Activated T-cell treated with anti-CD3 and anti-CD28 coated beads, Interleukin-2, amount 50 U/mL, for 72 hours (primary cell): ENCODE measurements around the gene CA10. TPM values are rescaled to one million over a fixed set of nuclear protein-coding genes. Genes with fewer than 3 reads are reported as not detected.
A peak's percentile ranks its signal among the peaks of the same experiment; 100 is the strongest.

Experiments
- ATAC-seq, 2 donors: fragments of 150-1000 bp; cut with Tn5 transposase; replicated peaks in 1 of 2; 2 replicates each; pipeline ENCODE4 v1.10.0; 2021; ENCODE audit warnings: moderate library complexity in 2 of 2, mild to moderate bottlenecking in 1 of 2
- DNase-seq, 2 donors: peaks; one replicate each; pipeline ENCODE4 v3.0.0; 2021 to 2022; ENCODE audit warnings: mixed read lengths in 1 of 2
- H3K27ac Mint-ChIP-seq: one replicate; pipeline ENCODE4 v1.8.0; 2022; ENCODE audit warnings: mild to moderate bottlenecking, moderate library complexity, mixed read lengths
- H3K27me3 Mint-ChIP-seq: one replicate; pipeline ENCODE4 v1.8.0; 2022; ENCODE audit warnings: low read depth, mixed read lengths
- H3K36me3 Mint-ChIP-seq, 2 donors: one replicate each; pipeline ENCODE4 v1.8.0; 2022; ENCODE audit warnings: mixed read lengths in 2 of 2, mild to moderate bottlenecking in 1 of 2; ENCODE audit not compliant: insufficient read depth in 2 of 2
- H3K4me1 Mint-ChIP-seq: one replicate; pipeline ENCODE4 v1.8.0; 2022; ENCODE audit warnings: low read depth, mixed read lengths
- H3K4me3 Mint-ChIP-seq, 2 donors: one replicate each; pipeline ENCODE4 v1.8.0; 2022; ENCODE audit warnings: mild to moderate bottlenecking in 2 of 2, mixed read lengths in 2 of 2, moderate library complexity in 2 of 2
- H3K9me3 Mint-ChIP-seq, 2 donors: one replicate each; pipeline ENCODE4 v1.8.0; 2022; ENCODE audit warnings: mixed read lengths in 2 of 2
- total RNA-seq, 2 donors: library from RNA; stranded (reverse); gene quantifications; one replicate each; pipeline ENCODE4 v1.2.3, GENCODE V29; 2022

Gene CA10
- total RNA-seq, 2 donors from 2014 or later = not detected

- no peaks in the 10 kb centered on the region for H3K4me1 Mint-ChIP-seq
Observed at GRCh38 chr17:51741458-51741857, 417.1 kb downstream of the CA10 start.

GRCh38 chr17:51740531-51740930 lies 418.0 kb downstream of the CA10 start:
- H3K4me1 Mint-ChIP-seq = no peaks in the 10 kb centered on the region
- no peaks in the 10 kb centered on the region for H3K36me3 Mint-ChIP-seq
- H3K4me3 Mint-ChIP-seq = no peak overlapping the region
- ATAC-seq (no peak), DNase-seq (no peak)
- H3K27me3 Mint-ChIP-seq = no peaks in the 10 kb centered on the region
- H3K27ac Mint-ChIP-seq = no peak overlapping the region
- no peaks in the 10 kb centered on the region for H3K9me3 Mint-ChIP-seq

More at GRCh38 chr17:51741458-51741857, 417.1 kb downstream of the CA10 start:
- Mint-ChIP-seq H3K36me3 (no peaks in the 10 kb centered on the region), H3K27ac (no peak overlapping the region), H3K27me3 (no peaks in the 10 kb centered on the region), H3K9me3 (no peaks in the 10 kb centered on the region), H3K4me3 (no peak overlapping the region)
- DNase-seq (no peak), ATAC-seq (no peak)

GRCh38 chr17:51739245-51739886 lies 419.1 kb downstream of the CA10 start:
- DNase-seq (no peak), ATAC-seq (no peak)
- Mint-ChIP-seq H3K36me3 (no peaks in the 10 kb centered on the region), H3K27ac (no peak overlapping the region), H3K4me1 (no peaks in the 10 kb centered on the region), H3K27me3 (no peaks in the 10 kb centered on the region), H3K4me3 (no peak overlapping the region), H3K9me3 (no peaks in the 10 kb centered on the region)

- no peak for ATAC-seq
- H3K36me3 Mint-ChIP-seq = no peaks in the 10 kb centered on the region
- no peak overlapping the region for H3K4me3 Mint-ChIP-seq
- no peak overlapping the region for H3K27ac Mint-ChIP-seq
- H3K9me3 Mint-ChIP-seq = no peaks in the 10 kb centered on the region
- H3K27me3 Mint-ChIP-seq = no peaks in the 10 kb centered on the region
- H3K4me1 Mint-ChIP-seq = no peaks in the 10 kb centered on the region
- DNase-seq = no peak
Observed at GRCh38 chr17:51736356-51736755, 422.2 kb downstream of the CA10 start.

GRCh38 chr17:51734976-51735375 lies 423.5 kb downstream of the CA10 start:
- ATAC-seq = no peak
- H3K27ac Mint-ChIP-seq = no peak overlapping the region
- H3K27me3 Mint-ChIP-seq = no peaks in the 10 kb centered on the region
- H3K9me3 Mint-ChIP-seq = no peaks in the 10 kb centered on the region
- no peaks in the 10 kb centered on the region for H3K4me1 Mint-ChIP-seq
- no peak overlapping the region for H3K4me3 Mint-ChIP-seq
- DNase-seq = no peak
- H3K36me3 Mint-ChIP-seq = no peaks in the 10 kb centered on the region

GRCh38 chr17:51734462-51734861 lies 424.1 kb downstream of the CA10 start:
- peak in 1 of 2 donors; percentile 17 for DNase-seq
- H3K9me3 Mint-ChIP-seq = no peaks in the 10 kb centered on the region
- H3K27ac Mint-ChIP-seq = no peak overlapping the region
- no peaks in the 10 kb centered on the region for H3K27me3 Mint-ChIP-seq
- ATAC-seq = no peak
- H3K36me3 Mint-ChIP-seq = no peaks in the 10 kb centered on the region
- H3K4me3 Mint-ChIP-seq = no peak overlapping the region
- H3K4me1 Mint-ChIP-seq = no peaks in the 10 kb centered on the region

GRCh38 chr17:51733166-51733565 lies 425.3 kb downstream of the CA10 start:
- Mint-ChIP-seq H3K9me3 (no peaks in the 10 kb centered on the region), H3K4me3 (no peak overlapping the region), H3K4me1 (no peaks in the 10 kb centered on the region), H3K27me3 (no peaks in the 10 kb centered on the region), H3K36me3 (no peaks in the 10 kb centered on the region), H3K27ac (no peak overlapping the region)
- ATAC-seq = no peak
- no peak for DNase-seq

- Mint-ChIP-seq H3K4me3 (no peak overlapping the region), H3K36me3 (no peaks in the 10 kb centered on the region), H3K9me3 (no peaks in the 10 kb centered on the region), H3K27ac (no peak overlapping the region), H3K27me3 (no peaks in the 10 kb centered on the region), H3K4me1 (no peaks in the 10 kb centered on the region)
- ATAC-seq = no peak
- no peak for DNase-seq
Observed at GRCh38 chr17:51731941-51732722, 426.4 kb downstream of the CA10 start.

GRCh38 chr17:51730303-51731050 lies 428.0 kb downstream of the CA10 start:
- Mint-ChIP-seq H3K9me3 (no peaks in the 10 kb centered on the region), H3K27me3 (no peaks in the 10 kb centered on the region), H3K4me3 (no peak overlapping the region), H3K4me1 (no peaks in the 10 kb centered on the region), H3K36me3 (no peaks in the 10 kb centered on the region), H3K27ac (no peak overlapping the region)
- no peak for DNase-seq
- no peak for ATAC-seq

- DNase-seq (no peak), ATAC-seq (no peak)
- no peaks in the 10 kb centered on the region for H3K36me3 Mint-ChIP-seq
- H3K9me3 Mint-ChIP-seq = peaks cover 0 to 3% of the 10 kb centered on the region in 2 donors
- peaks cover 5% of the 10 kb centered on the region for H3K27me3 Mint-ChIP-seq
- no peak overlapping the region for H3K27ac Mint-ChIP-seq
- H3K4me3 Mint-ChIP-seq = no peak overlapping the region
- H3K4me1 Mint-ChIP-seq = no peaks in the 10 kb centered on the region
Observed at GRCh38 chr17:51725185-51725584, 433.3 kb downstream of the CA10 start.

GRCh38 chr17:51724043-51724580 lies 434.4 kb downstream of the CA10 start:
- no peak overlapping the region for H3K4me3 Mint-ChIP-seq

GRCh38 chr17:51722994-51723393 lies 435.5 kb downstream of the CA10 start:
- no peak overlapping the region for H3K4me3 Mint-ChIP-seq
- no peak for ATAC-seq
- no peaks in the 10 kb centered on the region for H3K36me3 Mint-ChIP-seq

More at GRCh38 chr17:51724043-51724580, 434.4 kb downstream of the CA10 start:
- Mint-ChIP-seq H3K27ac (no peak overlapping the region), H3K4me1 (no peaks in the 10 kb centered on the region), H3K36me3 (no peaks in the 10 kb centered on the region), H3K27me3 (peaks cover 11% of the 10 kb centered on the region), H3K9me3 (peaks cover 0 to 3% of the 10 kb centered on the region in 2 donors)
- ATAC-seq (no peak), DNase-seq (no peak)

GRCh38 chr17:51721730-51722129 lies 436.8 kb downstream of the CA10 start:
- H3K4me1 Mint-ChIP-seq = no peaks in the 10 kb centered on the region
- no peak overlapping the region for H3K4me3 Mint-ChIP-seq
- peaks cover 0 to 3% of the 10 kb centered on the region in 2 donors for H3K9me3 Mint-ChIP-seq
- DNase-seq (no peak), ATAC-seq (no peak)
- H3K36me3 Mint-ChIP-seq = no peaks in the 10 kb centered on the region
- H3K27me3 Mint-ChIP-seq = peaks cover 17% of the 10 kb centered on the region
- no peak overlapping the region for H3K27ac Mint-ChIP-seq

More at GRCh38 chr17:51722994-51723393, 435.5 kb downstream of the CA10 start:
- no peak for DNase-seq
- Mint-ChIP-seq H3K27me3 (peaks cover 17% of the 10 kb centered on the region), H3K9me3 (peaks cover 0 to 3% of the 10 kb centered on the region in 2 donors), H3K27ac (no peak overlapping the region), H3K4me1 (no peaks in the 10 kb centered on the region)
